GM12873 (cell line): ENCODE data around the gene RINT1.
A peak's percentile ranks its signal among the peaks of the same experiment; 100 is the strongest.

ENCODE experiments used
- CTCF ChIP-seq: IDR thresholded peaks from 2 replicates; pipeline ENCODE4 v1.5.1; 2012; ENCODE audit warnings: low read depth, mild to moderate bottlenecking, moderate library complexity, low read length, control low read depth; ENCODE audit not compliant: insufficient read depth; ENCODE audit errors: missing control alignments

The RINT1 gene

GRCh38 chr7:105585850-105586500 lies 54.0 kb downstream of the RINT1 start:
- TF ChIP-seq CTCF, result no peak

- no peak for TF ChIP-seq CTCF
Observed at GRCh38 chr7:105587909-105588635, 56.1 kb downstream of the RINT1 start.

- TF ChIP-seq CTCF, result peak; percentile 78
Observed at GRCh38 chr7:105589356-105590077, 57.5 kb downstream of the RINT1 start.

- no peak for TF ChIP-seq CTCF
Observed at GRCh38 chr7:105590793-105591192, 58.8 kb downstream of the RINT1 start.

GRCh38 chr7:105591522-105591921 lies 59.5 kb downstream of the RINT1 start:
- no peak for TF ChIP-seq CTCF

GRCh38 chr7:105594034-105594433 lies 62.0 kb downstream of the RINT1 start:
- TF ChIP-seq CTCF, result no peak

- TF ChIP-seq CTCF, result no peak
Observed at GRCh38 chr7:105596866-105597265, 64.9 kb downstream of the RINT1 start.
